Heart right ventricle (tissue), 16 donors: Measurements from ENCODE around the gene DIO1. TPM values are rescaled to one million over a fixed set of nuclear protein-coding genes. Genes with fewer than 3 reads are reported as not detected.

ENCODE experiments used
- ATAC-seq, 8 donors: fragments of 200-7000 bp; cut with Tn5 transposase; one replicate each; pipeline ENCODE4 v1.9.1; 2020; ENCODE audit warnings: mild to moderate bottlenecking in 8 of 8, moderate library complexity in 8 of 8, moderate number of reproducible peaks in 1 of 8
- DNase-seq, 2 donors: peaks; one replicate each; pipeline ENCODE4 v3.0.0-alpha.2; 2020
- H3K27ac ChIP-seq, 10 donors: fragments of 200-600 bp; sonication (generic) in 2 of 10; one replicate each; pipeline versions ENCODE4 v1.5.0 to v1.8.0; 2020 to 2022; ENCODE audit warnings: mild to moderate bottlenecking in 3 of 10
- H3K27me3 ChIP-seq, 7 donors: fragments of 200-600 bp; one replicate each; pipeline ENCODE4 v1.8.0; 2021 to 2022; ENCODE audit warnings: mild to moderate bottlenecking in 2 of 7
- H3K36me3 ChIP-seq, 9 donors: fragments of 200-600 bp; sonication (generic) in 1 of 9; one replicate each; pipeline versions ENCODE4 v1.5.0 to v1.8.0; 2020 to 2022; ENCODE audit warnings: mild to moderate bottlenecking in 2 of 9
- H3K4me1 ChIP-seq, 9 donors: fragments of 200-600 bp; sonication (generic) in 1 of 9; one replicate each; pipeline versions ENCODE4 v1.5.0 to v1.8.0; 2020 to 2022; ENCODE audit warnings: mild to moderate bottlenecking in 4 of 9
- H3K4me3 ChIP-seq, 10 donors: fragments of 200-600 bp; sonication (generic) in 2 of 10; one replicate each; pipeline versions ENCODE4 v1.5.0 to v1.8.0; 2020 to 2022; ENCODE audit warnings: mild to moderate bottlenecking in 7 of 10, moderate library complexity in 2 of 10
- H3K9me3 ChIP-seq, 11 donors: fragments of 200-600 bp in 10 of 11; sonication (generic) in 2 of 11; one replicate each; pipeline versions ENCODE4 v1.5.0 to v1.8.0; 2013 to 2022; ENCODE audit warnings: mild to moderate bottlenecking in 2 of 11, control low read depth in 1 of 11, moderate library complexity in 1 of 11
- CTCF ChIP-seq, 9 donors: fragments of 200-600 bp; sonication (generic) in 2 of 9; IDR thresholded peaks; one replicate each; pipeline versions ENCODE4 v1.5.0 to v1.8.0; 2021 to 2022; ENCODE audit warnings: antibody characterized with exemption in 9 of 9, mild to moderate bottlenecking in 5 of 9, moderate library complexity in 1 of 9
- WGBS, 2 donors: extraction: QIAGEN DNeasy Blood & Tissue Kit; methylation state at CpG; one replicate each; pipeline ENCODE4 v1.1.7; 2013; ENCODE audit warnings: inconsistent platforms in 1 of 2; 5-methylcytosine and 5-hydroxymethylcytosine counted together
- intact Hi-C, 10 donors: fragments of 100-400 bp; cut with DNase I; formaldehyde crosslinking; loops; one replicate each; pipeline versions ENCODE4 v1.11.1 to v1.14.2; 2022
- polyA plus RNA-seq, 2 donors: library from polyadenylated mRNA; stranded (reverse); fragments of 200-250 nt; gene quantifications; one replicate each; pipeline ENCODE4 v1.2.3, GENCODE V29; 2013
- total RNA-seq, 10 donors: library from RNA; stranded (reverse); fragmentation: NEBNext Ultra II Directional in 3 of 10; extraction: Animal tissue kit (Norgen Biotek cat#: 25700) in 3 of 10; gene quantifications; one replicate each; pipeline versions ENCODE4 v1.2.1 to v1.2.4, GENCODE V29; 2021 to 2023
- donor health status: Arrhythmogenic right ventricular cardiomyopathy.
- donor health status: ischemic (EF 13 %, LVEDD 7.1; RV severe dilation, severe dysfunction).
- donor health status: healthy with polysubstance abuse.
- donor health status: DM: no; HTN: yes; CAD: no.
- donor health status: DM: no; HTN: no; CAD: no.
- donor health status: ischemic (EF 25% LVEDD 6.9; RV normal size, moderate dysfunction).
- donor health status: ischemic (EF 25% LVEDD 5.7; RV mildly dilated, moderate dysfunction).
- donor health status: healthy.
- donor health status: DM: yes; HTN: yes; CAD: no.
- donor health status: Ischemic cardiomyopathy.
- donor health status: ischemic (EF 35%, LVEDD 5.7; RV mildly dilated, moderate dysfunction).
- donor health status: nonischemic (EF 11% LVEDD 7.7; RV severe dilation, severe dysfunction).
- donor health status: DM: yes; HTN: yes; CAD: no.
- donor health status: PGD.
- donor health status: ischemic (EF 29% LVEDD 5.4; RV normal size, mild dysfunction).
- donor health status: nonischemic (EF 23%, LVEDD 6.1; RV moderate dilation, normal function).

The DIO1 gene
- total and polyA plus RNA-seq, 12 donors: not detected

- TF ChIP-seq CTCF (IDR thresholded peaks at IDR 0.05): peak in 5 of 9 donors; percentile 10 to 52 (median 41)
- Histone ChIP-seq H3K9me3 (no peaks in the 10 kb centered on the region), H3K27ac (peak within 1 kb of the TSS; percentile 83 to 95 (median 89)), H3K4me1 (peaks cover 0 to 52% (median 39%) of the 10 kb centered on the region in 9 donors), H3K27me3 (no peaks in the 10 kb centered on the region), H3K4me3 (peak within 1 kb of the TSS; percentile 59 to 97 (median 87)), H3K36me3 (peaks cover 0 to 14% (median 0%) of the 10 kb centered on the region in 9 donors)
- DNase-seq: no peak
- 2% methylated on average over 45 to 58 of the region's 58 CpGs for WGBS, 2 donors
- intact Hi-C loops: loop anchor here in 6 of 10 donors (5.0 to 10.0 kb wide), 7 partner anchors 54 to 109 kb away; partner anchors contain the start of genes YIPF1 (in 4 of the 6), TCEANC2 (in 2 of the 6), TMEM59 (in 2 of the 6) and DIO1 (in 1 of the 6)
- ATAC-seq: peak; percentile 84 to 94 (median 90)
These were observed 52.5 kb downstream of the DIO1 start, which contains the start of gene LRRC42 for GRCh38 chr1:53946252-53947171. LRRC42 (plus strand) TSS chr1:53946350; CDS start chr1:53952000, 5,650 bp downstream.

- no peak for TF ChIP-seq CTCF (IDR thresholded peaks at IDR 0.05)
- 55 to 56% methylated on average over 6 of the region's 6 CpGs for WGBS, 2 donors
These were observed 53.4 kb downstream of the DIO1 start for GRCh38 chr1:53947172-53947907.

GRCh38 chr1:53948291-53948690, 54.3 kb downstream of the DIO1 start:
- H3K4me3 ChIP-seq: no peak overlapping the region
- no peak for ATAC-seq
- H3K27ac ChIP-seq: peak overlapping the region in 1 of 10 donors; percentile 23
- whole genome bisulfite sequencing, 2 donors: 89 to 95% methylated on average over 5 of the region's 5 CpGs
- H3K27me3 ChIP-seq: no peaks in the 10 kb centered on the region
- intact Hi-C loops: loop anchor here in 6 of 10 donors (5.0 to 10.0 kb wide), 7 partner anchors 56 to 111 kb away; partner anchors contain the start of genes YIPF1 (in 4 of the 6), TCEANC2 (in 2 of the 6), TMEM59 (in 2 of the 6) and DIO1 (in 1 of the 6)
- H3K9me3 ChIP-seq: no peaks in the 10 kb centered on the region
- H3K36me3 ChIP-seq: peaks cover 0 to 32% (median 14%) of the 10 kb centered on the region in 9 donors
- TF ChIP-seq CTCF (IDR thresholded peaks at IDR 0.05): no peak
- DNase-seq: no peak
- peaks cover 0 to 52% (median 37%) of the 10 kb centered on the region in 9 donors for H3K4me1 ChIP-seq

More at GRCh38 chr1:53947172-53947907, 53.4 kb downstream of the DIO1 start:
- DNase-seq: no peak
- H3K36me3 ChIP-seq: peaks cover 0 to 22% (median 6%) of the 10 kb centered on the region in 9 donors
- ATAC-seq: no peak
- H3K4me3 ChIP-seq: peak overlapping the region in 8 of 10 donors; percentile 59 to 97 (median 90)
- H3K4me1 ChIP-seq: peaks cover 0 to 52% (median 39%) of the 10 kb centered on the region in 9 donors
- peak overlapping the region in 8 of 10 donors; percentile 83 to 95 (median 90) for H3K27ac ChIP-seq
- intact Hi-C loops: loop anchor here in 6 of 10 donors (5.0 to 10.0 kb wide), 7 partner anchors 55 to 110 kb away; partner anchors contain the start of genes YIPF1 (in 4 of the 6), TCEANC2 (in 2 of the 6), TMEM59 (in 2 of the 6) and DIO1 (in 1 of the 6)
- no peaks in the 10 kb centered on the region for H3K9me3 ChIP-seq
- no peaks in the 10 kb centered on the region for H3K27me3 ChIP-seq
